G401.6 (cell line): ENCODE results near the gene DLG4.

Experiments
- FAIRE-seq: peaks from 2 replicates; lab custom pipeline; 2012; peaks lifted over from hg19 to GRCh38; lab: Jason Lieb, UNC

The DLG4 gene

DNA sequence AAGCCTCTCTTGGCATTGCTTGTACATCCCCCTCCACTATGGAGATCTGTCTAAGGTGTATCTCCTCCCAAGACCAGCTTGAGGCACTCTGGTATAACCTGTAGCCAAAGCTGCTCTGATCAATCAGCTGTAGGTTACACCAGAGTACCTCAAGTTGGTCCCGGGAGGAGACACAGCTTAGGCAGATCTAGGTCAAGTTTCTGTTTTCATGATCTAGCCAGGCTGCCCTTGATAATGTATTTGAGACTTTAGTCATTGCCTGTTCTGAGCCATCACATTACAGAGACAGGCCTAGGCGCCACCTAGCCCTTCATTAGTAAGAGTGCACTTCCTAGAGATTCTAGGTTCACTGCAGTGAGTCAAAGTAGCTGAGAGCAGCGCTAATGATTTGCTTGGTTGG, 71.9 kb downstream of the DLG4 start:
- no peak for FAIRE-seq

DNA sequence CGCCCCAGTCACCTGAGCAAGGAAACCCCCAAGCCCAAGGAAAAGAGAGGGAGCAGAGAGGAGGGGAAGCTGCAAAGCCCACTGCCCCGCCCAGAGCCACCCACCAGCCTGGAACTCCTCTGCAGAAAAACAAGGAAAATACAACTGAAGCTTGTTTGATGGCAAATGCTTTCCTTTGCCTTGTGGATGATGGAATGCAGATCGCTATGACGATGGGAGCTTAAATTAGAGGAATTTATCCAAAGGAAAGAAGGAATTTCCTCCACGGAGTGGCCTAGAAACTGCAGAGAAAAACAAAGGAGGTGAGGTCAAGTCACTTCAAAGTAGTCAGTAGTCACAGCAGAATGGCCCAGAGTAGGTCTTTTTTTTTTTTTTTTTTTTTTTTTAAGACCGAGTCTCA, 73.5 kb downstream of the DLG4 start:
- FAIRE-seq = no peak

DNA sequence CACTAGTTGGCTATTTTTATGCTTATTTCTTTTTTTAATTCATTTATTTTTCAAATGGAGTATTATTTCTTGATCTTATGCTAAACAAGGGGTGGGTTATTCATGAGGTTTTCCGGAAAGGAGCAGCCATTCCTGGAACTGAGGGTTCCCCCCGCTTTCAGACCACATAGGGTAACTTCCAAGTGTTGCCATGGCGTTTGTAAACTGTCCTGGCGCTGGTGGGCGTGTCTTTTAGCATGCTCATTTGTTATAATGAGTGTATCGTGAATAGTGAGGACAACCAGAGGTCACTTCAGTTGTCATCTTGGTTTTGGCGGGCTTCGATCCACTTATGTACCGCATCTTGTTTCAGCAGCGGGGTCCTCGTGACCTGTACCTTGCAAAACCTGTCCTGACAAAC, 75.4 kb downstream of the DLG4 start:
- no peak for FAIRE-seq

- FAIRE-seq = no peak
Measured at GRCh38 chr17:7141824-7142223, 77.8 kb downstream of the DLG4 start.

DNA sequence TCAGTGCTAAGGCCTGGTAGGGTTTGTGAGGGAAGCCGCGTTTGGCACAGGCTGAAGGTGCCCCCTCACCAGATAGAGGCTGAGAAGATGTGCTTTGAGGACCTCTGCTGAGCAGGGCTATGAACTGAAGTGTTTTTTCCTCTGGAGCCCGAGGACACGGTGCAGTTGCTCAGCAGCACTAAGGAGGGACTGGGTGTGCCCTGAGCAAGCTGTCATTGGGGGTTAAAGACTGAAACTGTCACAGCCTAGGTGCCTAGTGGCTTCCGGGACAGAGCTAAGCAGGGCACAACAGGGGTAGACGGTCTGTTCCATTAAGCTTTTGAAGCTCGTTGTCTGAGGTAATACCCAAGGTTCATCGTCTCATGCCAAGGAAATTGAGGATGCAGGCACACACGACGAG, 80.2 kb downstream of the DLG4 start:
- no peak for FAIRE-seq

- no peak for FAIRE-seq
Measured at GRCh38 chr17:7138800-7139381, 80.7 kb downstream of the DLG4 start.

GRCh38 chr17:7137171-7137943, 82.3 kb downstream of the DLG4 start:
- FAIRE-seq = no peak
